Kidney (tissue), 14 donors: ENCODE results near the gene CPT1A. TPM values are rescaled to one million over a fixed set of nuclear protein-coding genes. Genes with fewer than 3 reads are reported as not detected.
A peak's percentile ranks its signal among the peaks of the same experiment; 100 is the strongest.

Source experiments
- DNase-seq, 5 donors: peaks; one replicate each; pipeline ENCODE4 v3.0.0-alpha.2; 2013 to 2020
- FAIRE-seq: peaks from 2 replicates; lab custom pipeline; 2012; peaks lifted over from hg19 to GRCh38; lab: Jason Lieb, UNC
- H3K27ac ChIP-seq, 2 donors: one replicate each; pipeline ENCODE4 v1.7.0; 2013; ENCODE audit warnings: low read depth in 2 of 2, low read length in 2 of 2, inconsistent platforms in 1 of 2
- H3K27me3 ChIP-seq: one replicate; pipeline ENCODE4 v1.7.1; 2013; ENCODE audit warnings: low read length, inconsistent platforms; ENCODE audit not compliant: control insufficient read depth, insufficient read depth
- H3K36me3 ChIP-seq, 3 donors: one replicate each; pipeline versions ENCODE4 v1.7.0 to v1.7.1; 2013; ENCODE audit warnings: low read length in 3 of 3, control low read depth in 1 of 3, inconsistent platforms in 1 of 3; ENCODE audit not compliant: insufficient read depth in 3 of 3, control insufficient read depth in 2 of 3
- H3K4me1 ChIP-seq, 3 donors: one replicate each; pipeline versions ENCODE4 v1.7.0 to v1.7.1; 2013; ENCODE audit warnings: low read length in 3 of 3, inconsistent platforms in 1 of 3, low read depth in 1 of 3; ENCODE audit not compliant: control insufficient read depth in 2 of 3, insufficient read depth in 2 of 3
- H3K4me3 ChIP-seq, 3 donors: one replicate each; pipeline versions ENCODE4 v1.7.0 to v1.8.1; 2013; ENCODE audit warnings: low read length in 3 of 3, control low read depth in 1 of 3, inconsistent platforms in 1 of 3
- H3K9ac ChIP-seq, 3 donors: one replicate each; pipeline versions ENCODE4 v1.7.0 to v1.7.1; 2013; ENCODE audit warnings: low read length in 3 of 3, control low read depth in 1 of 3, inconsistent platforms in 1 of 3
- H3K9me3 ChIP-seq, 3 donors: one replicate each; pipeline versions ENCODE4 v1.7.0 to v1.7.1; 2013; ENCODE audit warnings: low read length in 3 of 3, control low read depth in 1 of 3, inconsistent platforms in 1 of 3; ENCODE audit not compliant: control insufficient read depth in 2 of 3, insufficient read depth in 1 of 3
- intact Hi-C: fragments of 100-400 bp; cut with DNase I; formaldehyde crosslinking; loops from one replicate; pipeline ENCODE4 v1.11.1; 2022
- polyA plus RNA-seq: library from polyadenylated mRNA; stranded (reverse); fragments of 350-450 nt; fragmentation: Illumina TruSeq; extraction: RNeasy Lipid Tissue Mini Kit (QIAGEN cat#74804); gene quantifications from one replicate; pipeline ENCODE4 v1.2.3, GENCODE V29; 2014; ENCODE audit warnings: low read depth, low replicate concordance; ENCODE audit not compliant: insufficient read depth
- total RNA-seq: library from RNA; stranded (reverse); fragmentation: NEBNext Ultra II Directional; extraction: Animal tissue kit (Norgen Biotek cat#: 25700); gene quantifications from one replicate; pipeline ENCODE4 v1.2.1, GENCODE V29; 2021
- TF ChIP-seq, protein P1 (sequence below): IDR thresholded peaks from 3 replicates; pipeline ENCODE4 v1.5.1; 2012; ENCODE audit warnings: mild to moderate bottlenecking, moderate library complexity, borderline replicate concordance; ENCODE audit not compliant: insufficient read depth; ENCODE audit errors: extremely low read depth
- donor health status: control.
- donor health status: control.
- donor health status: control.
- donor health status: control.
- donor health status: control.
- donor health status: DM: yes; HTN: yes; CAD: no.
- donor health status: Normal renal cell carcinoma (clear cell type).

The CPT1A gene
- total and polyA plus RNA-seq, 2 donors from 2014 or later = 51.3 to 61.5 TPM

DNA sequence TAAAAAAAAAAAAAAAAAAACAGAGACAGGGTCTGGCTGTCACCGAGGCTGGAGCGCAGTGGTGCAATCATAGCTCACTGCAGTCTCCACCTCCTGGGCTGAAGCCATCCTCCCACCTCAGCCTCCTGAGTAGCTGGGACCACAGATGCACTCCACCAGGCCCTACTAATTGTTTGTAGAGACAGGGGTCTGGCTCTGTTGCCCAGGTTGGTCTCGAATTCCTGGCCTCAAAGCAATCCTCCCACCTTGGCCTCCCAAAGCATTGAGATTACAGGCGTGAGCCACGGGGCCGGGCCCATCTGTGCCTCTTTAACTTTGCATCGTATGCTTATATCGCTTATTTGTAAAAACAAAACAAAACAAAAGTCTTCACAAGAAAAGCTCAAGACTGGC, 3.1 kb downstream of the CPT1A start:
- TF ChIP-seq, protein P1, sequence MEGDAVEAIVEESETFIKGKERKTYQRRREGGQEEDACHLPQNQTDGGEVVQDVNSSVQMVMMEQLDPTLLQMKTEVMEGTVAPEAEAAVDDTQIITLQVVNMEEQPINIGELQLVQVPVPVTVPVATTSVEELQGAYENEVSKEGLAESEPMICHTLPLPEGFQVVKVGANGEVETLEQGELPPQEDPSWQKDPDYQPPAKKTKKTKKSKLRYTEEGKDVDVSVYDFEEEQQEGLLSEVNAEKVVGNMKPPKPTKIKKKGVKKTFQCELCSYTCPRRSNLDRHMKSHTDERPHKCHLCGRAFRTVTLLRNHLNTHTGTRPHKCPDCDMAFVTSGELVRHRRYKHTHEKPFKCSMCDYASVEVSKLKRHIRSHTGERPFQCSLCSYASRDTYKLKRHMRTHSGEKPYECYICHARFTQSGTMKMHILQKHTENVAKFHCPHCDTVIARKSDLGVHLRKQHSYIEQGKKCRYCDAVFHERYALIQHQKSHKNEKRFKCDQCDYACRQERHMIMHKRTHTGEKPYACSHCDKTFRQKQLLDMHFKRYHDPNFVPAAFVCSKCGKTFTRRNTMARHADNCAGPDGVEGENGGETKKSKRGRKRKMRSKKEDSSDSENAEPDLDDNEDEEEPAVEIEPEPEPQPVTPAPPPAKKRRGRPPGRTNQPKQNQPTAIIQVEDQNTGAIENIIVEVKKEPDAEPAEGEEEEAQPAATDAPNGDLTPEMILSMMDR = no peak
- Histone ChIP-seq H3K9me3 (no peaks in the 10 kb centered on the region), H3K4me1 (peaks cover 0 to 45% (median 35%) of the 10 kb centered on the region in 3 donors), H3K27ac (peak overlapping the region; percentile 99 to 100), H3K36me3 (no peaks in the 10 kb centered on the region), H3K27me3 (no peaks in the 10 kb centered on the region), H3K9ac (peak overlapping the region; percentile 22 to 62 (median 29)), H3K4me3 (peak overlapping the region; percentile 30 to 61 (median 59))
- FAIRE-seq = no peak
- DNase-seq = peak in 1 of 5 donors; percentile 63
- intact Hi-C loops = no loop called here

DNA sequence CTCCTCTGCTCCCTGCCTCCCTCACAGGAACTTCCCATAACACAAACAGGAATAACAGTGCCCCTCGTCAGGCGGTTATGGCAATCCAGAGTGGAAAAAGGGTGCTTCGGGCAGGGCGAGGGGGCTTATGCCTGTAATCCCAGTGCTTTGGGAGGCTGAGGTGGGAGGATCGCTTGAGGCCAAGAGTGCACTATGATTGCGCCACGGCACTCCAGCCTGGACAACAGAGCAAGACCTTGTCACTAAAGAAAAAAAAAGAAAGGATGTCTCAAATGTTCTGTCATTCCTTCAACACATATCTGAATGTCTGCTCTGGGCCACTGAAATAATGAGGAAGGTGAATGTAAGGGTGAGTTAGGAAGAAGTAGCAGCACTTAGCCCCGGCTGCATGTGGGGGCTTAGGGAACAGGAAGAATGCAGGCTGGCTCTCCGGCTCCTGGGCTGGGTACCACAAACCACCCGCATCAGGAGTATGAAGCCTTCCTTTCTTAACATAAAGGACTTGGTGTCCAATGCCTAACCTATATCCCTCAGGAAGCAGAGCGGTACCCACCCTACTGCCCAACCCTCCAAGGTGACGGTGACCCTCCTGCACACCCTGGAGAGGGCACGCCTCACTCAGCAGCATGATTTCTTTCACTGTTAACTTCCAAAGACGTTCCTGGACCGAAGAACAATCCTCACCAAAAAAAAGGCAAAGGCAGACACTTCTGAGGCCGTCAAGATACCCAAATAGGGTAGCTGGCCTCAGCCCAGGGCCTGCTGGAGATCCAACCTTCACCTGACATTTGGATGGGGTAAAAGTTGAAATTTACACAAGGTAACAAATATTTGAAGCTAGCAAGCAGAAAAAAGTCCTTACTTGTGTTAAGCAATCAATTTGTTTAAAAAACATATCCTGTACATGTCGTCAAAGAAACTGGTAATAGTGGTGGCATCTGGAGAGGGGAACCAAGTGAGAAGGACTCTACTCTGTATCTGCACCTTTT, 3.8 kb downstream of the CPT1A start:
- no peak for FAIRE-seq
- Histone ChIP-seq H3K4me1 (peaks cover 0 to 42% (median 35%) of the 10 kb centered on the region in 3 donors), H3K27ac (peak overlapping the region; percentile 62 to 100), H3K9ac (peak overlapping the region in 1 of 3 donors; percentile 62), H3K9me3 (no peaks in the 10 kb centered on the region), H3K4me3 (peak overlapping the region in 1 of 3 donors; percentile 59), H3K27me3 (no peaks in the 10 kb centered on the region), H3K36me3 (no peaks in the 10 kb centered on the region)
- TF ChIP-seq, protein P1 = no peak
- DNase-seq = no peak
- intact Hi-C loops = no loop called here

DNA sequence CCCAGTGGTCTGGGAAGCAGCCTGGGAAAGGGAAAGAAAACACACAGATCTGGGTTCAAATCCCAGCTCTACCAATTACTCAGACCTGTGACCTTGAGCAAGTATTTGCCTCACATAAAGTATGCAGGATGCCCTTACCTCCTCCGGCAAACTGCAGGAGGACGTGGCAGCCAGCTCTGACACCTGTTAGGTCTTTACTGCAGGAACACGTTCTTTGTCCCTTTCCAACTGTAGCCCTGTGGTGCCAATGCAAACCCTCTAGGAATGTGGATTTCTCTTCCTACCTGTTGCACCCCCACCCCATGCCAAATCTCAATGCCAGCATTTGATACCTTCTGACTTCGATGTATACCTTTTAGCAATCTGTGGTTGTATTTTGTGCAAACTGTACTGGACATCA, 6.0 kb downstream of the CPT1A start:
- H3K27me3 ChIP-seq = no peaks in the 10 kb centered on the region
- peak overlapping the region; percentile 2 to 24 for H3K27ac ChIP-seq
- peaks cover 0 to 46% (median 36%) of the 10 kb centered on the region in 3 donors for H3K4me1 ChIP-seq
- FAIRE-seq (no peak), DNase-seq (no peak)
- intact Hi-C loops = no loop called here
- H3K9me3 ChIP-seq = no peaks in the 10 kb centered on the region
- no peaks in the 10 kb centered on the region for H3K36me3 ChIP-seq
- no peak overlapping the region for H3K9ac ChIP-seq
- TF ChIP-seq, protein P1 = no peak
- H3K4me3 ChIP-seq = no peak overlapping the region
